Activated CD4-positive, alpha-beta T cell treated with anti-CD3 and anti-CD28 coated beads, Interleukin-2, Interleukin-6, amounts not matched to agents 100 ng/mL and 50 ng/mL, durations not matched to agents 16 hours and 8 hours (primary cell): ENCODE measurements around the gene COA4.
"Not testable (repeated sequence)": the region's sequence is repeated elsewhere in the genome, so short reads cannot be mapped to it uniquely, and the experiment has no call there.

Experiments used
- DNase-seq: peaks from one replicate; pipeline ENCODE4 v3.0.0-alpha.2; 2020

The COA4 gene

GRCh38 chr11:73876424-73877310 lies at the start of gene COA4, which contains the start of gene PAAF1:
Gene COA4 (minus strand): TSS chr11:73876846. CDS start chr11:73873378, 3,468 bp downstream.
Gene PAAF1 (plus strand): TSS chr11:73876999. CDS start chr11:73877022, 23 bp downstream.
- peak; percentile 98 for DNase-seq

- DNase-seq = no peak
These were observed 44.5 kb upstream of the COA4 start for GRCh38 chr11:73921180-73921579.

GRCh38 chr11:73916435-73916834 lies 39.8 kb upstream of the COA4 start:
- no peak for DNase-seq

GRCh38 chr11:73914284-73914683 lies 37.6 kb upstream of the COA4 start:
- DNase-seq = no peak

GRCh38 chr11:73913472-73913871 lies 36.8 kb upstream of the COA4 start:
- no peak for DNase-seq

GRCh38 chr11:73912026-73912425 lies 35.4 kb upstream of the COA4 start:
- DNase-seq = no peak

- DNase-seq = peak; percentile 30
These were observed 30.5 kb upstream of the COA4 start for GRCh38 chr11:73907191-73907590.

- no peak for DNase-seq
These were observed 25.7 kb upstream of the COA4 start for GRCh38 chr11:73902303-73902702.

- no peak for DNase-seq
These were observed 18.2 kb upstream of the COA4 start for GRCh38 chr11:73894725-73895335.

GRCh38 chr11:73893041-73893440 lies 16.4 kb upstream of the COA4 start:
- no peak for DNase-seq

- DNase-seq = no peak
These were observed 12.9 kb upstream of the COA4 start for GRCh38 chr11:73889536-73889935.

GRCh38 chr11:73889019-73889418 lies 12.4 kb upstream of the COA4 start:
- peak; percentile 18 for DNase-seq

- no peak for DNase-seq
These were observed 11.6 kb upstream of the COA4 start for GRCh38 chr11:73888244-73888643.

- no peak for DNase-seq
These were observed 7.2 kb upstream of the COA4 start for GRCh38 chr11:73883856-73884255.

GRCh38 chr11:73880449-73880848 lies 3.8 kb upstream of the COA4 start:
- DNase-seq = not testable (repeated sequence)

GRCh38 chr11:73878771-73879170 lies 2.1 kb upstream of the COA4 start:
- no peak for DNase-seq

GRCh38 chr11:73875840-73876239 lies 806 bp downstream of the COA4 start:
- DNase-seq = peak; percentile 17

GRCh38 chr11:73875380-73875779 lies 1.3 kb downstream of the COA4 start:
- no peak for DNase-seq

- DNase-seq = no peak
These were observed 3.8 kb downstream of the COA4 start for GRCh38 chr11:73872749-73873357.

- no peak for DNase-seq
These were observed 6.4 kb downstream of the COA4 start for GRCh38 chr11:73870261-73870660.

- DNase-seq = peak; percentile 7
These were observed 7.2 kb downstream of the COA4 start for GRCh38 chr11:73869332-73869949.

- DNase-seq = no peak
These were observed 10.1 kb downstream of the COA4 start for GRCh38 chr11:73866586-73866996.

GRCh38 chr11:73866095-73866579 lies 10.5 kb downstream of the COA4 start:
- DNase-seq = no peak
